Spleen (tissue), 7 donors: Measurements from ENCODE around the gene CHST12.

Source experiments
- CTCF ChIP-seq, 11 experiments: fragments of 200-600 bp in 7 of 11; fragments of 450-650 bp in 4 of 11; sonication (generic) in 4 of 11; IDR thresholded peaks in 8 of 11; conservative IDR thresholded peaks in 3 of 11; 1 replicate in 7 of 11; 2 replicates in 4 of 11; pipeline versions ENCODE4 v1.4.0 to v1.8.0; 2016 to 2021; ENCODE audit warnings: antibody characterized with exemption in 11 of 11, inconsistent platforms in 4 of 11, mild to moderate bottlenecking in 1 of 11
- POLR2A ChIP-seq, 3 donors: fragments of 450-650 bp; IDR thresholded peaks; one replicate each; pipeline ENCODE4 v1.5.1; 2017; ENCODE audit warnings: antibody characterized with exemption in 3 of 3, mild to moderate bottlenecking in 1 of 3
- POLR2AphosphoS5 ChIP-seq, 3 donors: sonication (generic); formaldehyde crosslinking; IDR thresholded peaks; one replicate each; pipeline ENCODE4 v1.5.1; 2017; ENCODE audit warnings: antibody characterized with exemption in 3 of 3
- donor health status: DM: no; HTN: no; CAD: no; lungs with moderate emphysema.
- donor health status: DM: no; HTN: no; CAD: no.
- donor health status: DM: no; HTN: no; CAD: no.

GRCh38 chr7:2490181-2490651 lies 86.8 kb downstream of the CHST12 start:
- no peak for TF ChIP-seq CTCF (IDR thresholded peaks at IDR 0.05 in 8 of 11, conservative IDR thresholded peaks at IDR 0.05 in 3 of 11)
- TF ChIP-seq POLR2A (IDR thresholded peaks at IDR 0.05) = no peak
- peak in 1 of 3 donors; percentile 13 for TF ChIP-seq POLR2AphosphoS5 (IDR thresholded peaks at IDR 0.05)
